Mucosa of stomach (tissue), 1 donor: ENCODE data around the gene SLC4A8.

Experiments
- H3K27me3 ChIP-seq: one replicate; pipeline ENCODE4 v1.7.0; 2013; ENCODE audit warnings: mild to moderate bottlenecking, low read length; ENCODE audit not compliant: control insufficient read depth, insufficient read depth
- H3K36me3 ChIP-seq: one replicate; pipeline ENCODE4 v1.7.0; 2013; ENCODE audit warnings: low read length; ENCODE audit not compliant: control insufficient read depth, insufficient read depth
- H3K4me1 ChIP-seq: one replicate; pipeline ENCODE4 v1.7.0; 2013; ENCODE audit warnings: mild to moderate bottlenecking, low read length; ENCODE audit not compliant: control insufficient read depth, insufficient read depth
- H3K4me3 ChIP-seq: one replicate; pipeline ENCODE4 v1.7.0; 2013; ENCODE audit warnings: low read length
- H3K9ac ChIP-seq: one replicate; pipeline ENCODE4 v1.7.0; 2013; ENCODE audit warnings: mild to moderate bottlenecking, low read length, moderate library complexity
- H3K9me3 ChIP-seq: one replicate; pipeline ENCODE4 v1.7.0; 2013; ENCODE audit warnings: mild to moderate bottlenecking, low read length, moderate library complexity; ENCODE audit not compliant: control insufficient read depth
- donor health status: Pancreatic carcinoma.

SLC4A8 gene

GRCh38 chr12:51424662-51425539 lies at the start of gene SLC4A8:
Gene SLC4A8, plus strand, starts transcription at chr12:51424831. Its CDS starts 157 bp downstream, at chr12:51424988.
- Histone ChIP-seq H3K36me3 (no peaks in the 10 kb centered on the region), H3K27me3 (no peaks in the 10 kb centered on the region), H3K9ac (peak within 1 kb of the TSS; percentile 26), H3K9me3 (no peaks in the 10 kb centered on the region), H3K4me1 (peaks cover 21% of the 10 kb centered on the region), H3K4me3 (no peak within 1 kb of the TSS)

- Histone ChIP-seq H3K9me3 (no peaks in the 10 kb centered on the region), H3K36me3 (peaks cover 34% of the 10 kb centered on the region), H3K9ac (no peak overlapping the region), H3K27me3 (no peaks in the 10 kb centered on the region), H3K4me3 (no peak overlapping the region), H3K4me1 (peaks cover 17% of the 10 kb centered on the region)
Observed at GRCh38 chr12:51374856-51375255, 49.8 kb upstream of the SLC4A8 start.

- Histone ChIP-seq H3K36me3 (peaks cover 40% of the 10 kb centered on the region), H3K4me3 (no peak overlapping the region), H3K9ac (no peak overlapping the region), H3K9me3 (no peaks in the 10 kb centered on the region), H3K4me1 (peaks cover 18% of the 10 kb centered on the region), H3K27me3 (no peaks in the 10 kb centered on the region)
Observed at GRCh38 chr12:51377099-51377984, 47.3 kb upstream of the SLC4A8 start.

- no peak overlapping the region for H3K9ac ChIP-seq
- no peaks in the 10 kb centered on the region for H3K9me3 ChIP-seq
- H3K4me1 ChIP-seq = peaks cover 31% of the 10 kb centered on the region
- H3K36me3 ChIP-seq = peaks cover 38% of the 10 kb centered on the region
- H3K27me3 ChIP-seq = no peaks in the 10 kb centered on the region
- H3K4me3 ChIP-seq = no peak overlapping the region
Observed at GRCh38 chr12:51378749-51379148, 45.9 kb upstream of the SLC4A8 start.

GRCh38 chr12:51379571-51379970 lies 45.1 kb upstream of the SLC4A8 start:
- H3K27me3 ChIP-seq = no peaks in the 10 kb centered on the region
- H3K9me3 ChIP-seq = no peaks in the 10 kb centered on the region
- H3K4me1 ChIP-seq = peaks cover 39% of the 10 kb centered on the region
- H3K9ac ChIP-seq = no peak overlapping the region
- H3K4me3 ChIP-seq = no peak overlapping the region
- peaks cover 34% of the 10 kb centered on the region for H3K36me3 ChIP-seq

GRCh38 chr12:51381226-51382079 lies 43.2 kb upstream of the SLC4A8 start:
- H3K36me3 ChIP-seq = peaks cover 33% of the 10 kb centered on the region
- peaks cover 55% of the 10 kb centered on the region for H3K4me1 ChIP-seq
- no peaks in the 10 kb centered on the region for H3K27me3 ChIP-seq
- no peaks in the 10 kb centered on the region for H3K9me3 ChIP-seq
- no peak overlapping the region for H3K4me3 ChIP-seq
- peak overlapping the region; percentile 30 for H3K9ac ChIP-seq

GRCh38 chr12:51382173-51382572 lies 42.5 kb upstream of the SLC4A8 start:
- H3K36me3 ChIP-seq = peaks cover 27% of the 10 kb centered on the region
- no peaks in the 10 kb centered on the region for H3K27me3 ChIP-seq
- no peak overlapping the region for H3K4me3 ChIP-seq
- no peaks in the 10 kb centered on the region for H3K9me3 ChIP-seq
- peaks cover 62% of the 10 kb centered on the region for H3K4me1 ChIP-seq
- no peak overlapping the region for H3K9ac ChIP-seq

GRCh38 chr12:51383269-51383905 lies 41.2 kb upstream of the SLC4A8 start:
- no peak overlapping the region for H3K4me3 ChIP-seq
- no peaks in the 10 kb centered on the region for H3K9me3 ChIP-seq
- peaks cover 74% of the 10 kb centered on the region for H3K4me1 ChIP-seq
- H3K27me3 ChIP-seq = no peaks in the 10 kb centered on the region
- no peak overlapping the region for H3K9ac ChIP-seq
- peaks cover 18% of the 10 kb centered on the region for H3K36me3 ChIP-seq

- Histone ChIP-seq H3K4me3 (no peak overlapping the region), H3K4me1 (peaks cover 81% of the 10 kb centered on the region), H3K9me3 (no peaks in the 10 kb centered on the region), H3K27me3 (no peaks in the 10 kb centered on the region), H3K9ac (peak overlapping the region; percentile 22), H3K36me3 (peaks cover 9% of the 10 kb centered on the region)
Observed at GRCh38 chr12:51386351-51386750, 38.3 kb upstream of the SLC4A8 start.

GRCh38 chr12:51388069-51388799 lies 36.4 kb upstream of the SLC4A8 start:
- no peaks in the 10 kb centered on the region for H3K9me3 ChIP-seq
- H3K4me1 ChIP-seq = peaks cover 68% of the 10 kb centered on the region
- H3K9ac ChIP-seq = peak overlapping the region; percentile 63
- H3K27me3 ChIP-seq = no peaks in the 10 kb centered on the region
- H3K4me3 ChIP-seq = peak overlapping the region; percentile 27
- no peaks in the 10 kb centered on the region for H3K36me3 ChIP-seq

GRCh38 chr12:51388846-51389245 lies 35.8 kb upstream of the SLC4A8 start:
- Histone ChIP-seq H3K9me3 (no peaks in the 10 kb centered on the region), H3K4me3 (peak overlapping the region; percentile 27), H3K27me3 (no peaks in the 10 kb centered on the region), H3K9ac (peak overlapping the region; percentile 63), H3K36me3 (no peaks in the 10 kb centered on the region), H3K4me1 (peaks cover 68% of the 10 kb centered on the region)
